Osteocyte (in vitro differentiated cells): ENCODE results near the gene VPS37C. TPM values are rescaled to one million over a fixed set of nuclear protein-coding genes. Genes with fewer than 3 reads are reported as not detected.

Experiments
- DNase-seq: peaks from one replicate; pipeline ENCODE4 v3.0.0; 2021; ENCODE audit warnings: mixed read lengths; ENCODE audit not compliant: unreplicated experiment; ENCODE audit errors: extremely low spot score
- H3K27ac Mint-ChIP-seq: one replicate; pipeline ENCODE4 v1.8.0; 2021; ENCODE audit warnings: mild to moderate bottlenecking, mixed read lengths; ENCODE audit not compliant: unreplicated experiment
- H3K27me3 Mint-ChIP-seq: one replicate; pipeline ENCODE4 v1.8.0; 2021; ENCODE audit warnings: mixed read lengths; ENCODE audit not compliant: unreplicated experiment
- H3K36me3 Mint-ChIP-seq: one replicate; pipeline ENCODE4 v1.8.0; 2021; ENCODE audit warnings: mixed read lengths; ENCODE audit not compliant: unreplicated experiment
- H3K4me1 Mint-ChIP-seq: one replicate; pipeline ENCODE4 v1.8.0; 2021; ENCODE audit warnings: mixed read lengths; ENCODE audit not compliant: unreplicated experiment
- H3K4me3 Mint-ChIP-seq: one replicate; pipeline ENCODE4 v1.8.0; 2021; ENCODE audit warnings: mild to moderate bottlenecking, moderate library complexity, mixed read lengths; ENCODE audit not compliant: unreplicated experiment
- H3K9me3 Mint-ChIP-seq: one replicate; pipeline ENCODE4 v1.8.0; 2021; ENCODE audit warnings: mixed read lengths; ENCODE audit not compliant: unreplicated experiment
- total RNA-seq: library from RNA; stranded (reverse); gene quantifications from 2 replicates; pipeline ENCODE4 v1.2.1, GENCODE V29; 2021
- TF ChIP-seq, protein P1 (sequence below): fragments of 200-600 bp; sonication (generic); IDR thresholded peaks from 2 replicates; pipeline ENCODE4 v1.5.0; 2021; ENCODE audit warnings: antibody characterized with exemption, mild to moderate bottlenecking, moderate library complexity

VPS37C gene
- total RNA-seq, 1 donor from 2014 or later: 21.2 TPM

DNA sequence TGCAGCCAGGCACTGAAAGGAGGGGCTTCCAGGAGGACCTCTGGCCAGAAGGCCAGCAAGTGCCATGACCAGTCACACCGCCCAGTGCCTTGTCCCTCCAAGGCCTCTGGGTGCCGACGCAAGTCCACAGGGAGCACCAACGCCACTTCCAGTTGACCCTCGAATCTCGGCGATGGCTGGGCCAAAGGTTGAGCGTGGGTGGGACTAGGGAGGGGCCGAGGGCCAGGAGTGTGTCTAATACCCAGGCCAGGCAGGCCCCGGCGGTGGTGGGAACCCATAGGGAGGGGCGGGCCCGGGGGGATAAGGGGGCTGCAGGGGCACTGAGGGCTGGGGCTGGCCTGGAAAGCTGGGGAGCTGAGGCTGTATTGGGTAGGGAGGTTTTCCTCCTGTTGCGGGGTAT is 29.6 kb downstream of the VPS37C start:
- Mint-ChIP-seq H3K4me1 (peaks cover 8% of the 10 kb centered on the region), H3K36me3 (peaks cover 6% of the 10 kb centered on the region), H3K4me3 (no peak overlapping the region), H3K9me3 (no peaks in the 10 kb centered on the region), H3K27ac (no peak overlapping the region), H3K27me3 (no peaks in the 10 kb centered on the region)
- TF ChIP-seq, protein P1, sequence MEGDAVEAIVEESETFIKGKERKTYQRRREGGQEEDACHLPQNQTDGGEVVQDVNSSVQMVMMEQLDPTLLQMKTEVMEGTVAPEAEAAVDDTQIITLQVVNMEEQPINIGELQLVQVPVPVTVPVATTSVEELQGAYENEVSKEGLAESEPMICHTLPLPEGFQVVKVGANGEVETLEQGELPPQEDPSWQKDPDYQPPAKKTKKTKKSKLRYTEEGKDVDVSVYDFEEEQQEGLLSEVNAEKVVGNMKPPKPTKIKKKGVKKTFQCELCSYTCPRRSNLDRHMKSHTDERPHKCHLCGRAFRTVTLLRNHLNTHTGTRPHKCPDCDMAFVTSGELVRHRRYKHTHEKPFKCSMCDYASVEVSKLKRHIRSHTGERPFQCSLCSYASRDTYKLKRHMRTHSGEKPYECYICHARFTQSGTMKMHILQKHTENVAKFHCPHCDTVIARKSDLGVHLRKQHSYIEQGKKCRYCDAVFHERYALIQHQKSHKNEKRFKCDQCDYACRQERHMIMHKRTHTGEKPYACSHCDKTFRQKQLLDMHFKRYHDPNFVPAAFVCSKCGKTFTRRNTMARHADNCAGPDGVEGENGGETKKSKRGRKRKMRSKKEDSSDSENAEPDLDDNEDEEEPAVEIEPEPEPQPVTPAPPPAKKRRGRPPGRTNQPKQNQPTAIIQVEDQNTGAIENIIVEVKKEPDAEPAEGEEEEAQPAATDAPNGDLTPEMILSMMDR: no peak
- no peak for DNase-seq

DNA sequence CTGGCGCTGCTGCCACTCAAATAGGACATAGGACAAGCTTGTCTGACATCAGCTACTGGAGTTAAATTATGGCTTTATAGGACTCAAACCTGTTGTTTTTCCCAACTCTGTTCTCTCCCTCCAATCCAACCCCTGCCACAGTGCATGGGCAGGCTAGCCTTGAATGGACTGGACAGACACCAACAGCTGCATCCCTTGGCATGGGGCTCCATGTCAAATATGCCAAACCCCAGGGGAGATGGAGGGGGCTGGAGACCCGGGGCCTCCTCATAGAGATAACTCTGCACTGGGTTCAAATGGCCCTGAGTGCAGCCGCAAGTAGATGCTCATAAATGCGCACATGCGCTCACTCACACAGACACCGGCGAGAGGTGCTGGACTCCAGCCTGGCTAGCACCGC is 30.0 kb downstream of the VPS37C start:
- DNase-seq: no peak
- H3K27me3 Mint-ChIP-seq: no peaks in the 10 kb centered on the region
- no peak overlapping the region for H3K27ac Mint-ChIP-seq
- TF ChIP-seq, protein P1: no peak
- H3K9me3 Mint-ChIP-seq: no peaks in the 10 kb centered on the region
- H3K4me1 Mint-ChIP-seq: peaks cover 8% of the 10 kb centered on the region
- no peak overlapping the region for H3K4me3 Mint-ChIP-seq
- H3K36me3 Mint-ChIP-seq: peaks cover 2% of the 10 kb centered on the region

DNA sequence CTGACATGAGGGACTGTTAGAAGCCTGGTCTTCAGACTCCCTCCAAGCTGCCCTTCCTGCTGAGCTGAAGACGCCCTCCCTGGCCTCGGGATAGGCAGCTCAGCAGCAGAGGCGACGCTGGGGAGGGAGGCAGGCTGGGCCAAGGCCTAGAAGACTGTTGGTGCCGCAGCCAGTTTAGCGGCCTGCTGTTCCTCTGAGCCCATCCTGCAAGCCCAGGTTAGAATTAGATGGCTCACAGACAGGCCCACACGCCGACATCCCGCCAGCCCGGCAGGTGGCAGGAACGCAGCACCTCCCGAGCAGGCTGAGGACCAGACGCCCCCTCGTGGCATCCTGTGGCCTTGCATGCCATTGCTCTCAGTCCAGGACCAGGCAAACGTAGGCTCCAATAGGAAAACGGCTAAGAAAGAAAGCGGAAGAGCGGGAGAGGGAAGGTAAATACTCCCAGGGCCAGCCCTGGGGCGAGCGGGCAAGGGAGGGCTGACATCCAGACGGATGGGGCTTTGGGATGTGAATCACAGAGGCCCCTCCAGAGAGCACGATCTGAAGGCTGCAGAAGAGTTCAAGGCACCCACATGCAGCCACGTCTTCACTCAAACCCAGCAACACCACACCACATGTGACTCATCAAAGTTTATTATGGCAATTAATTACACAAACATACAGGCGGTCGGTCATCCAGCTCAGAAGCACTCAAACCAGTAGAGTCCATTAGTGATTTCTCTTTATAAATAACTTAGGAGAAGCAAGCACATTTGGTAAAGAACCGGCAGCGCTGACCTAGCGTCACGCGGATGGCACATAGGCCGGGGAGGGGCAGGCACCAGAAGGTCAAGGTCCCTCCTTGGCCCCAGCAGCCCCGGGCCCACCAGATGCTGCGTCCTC is 31.3 kb downstream of the VPS37C start:
- peak; percentile 95 for DNase-seq
- peaks cover 8% of the 10 kb centered on the region for H3K4me1 Mint-ChIP-seq
- TF ChIP-seq, protein P1: peak; percentile 100
- peak overlapping the region; percentile 69 for H3K27ac Mint-ChIP-seq
- peak overlapping the region; percentile 27 for H3K4me3 Mint-ChIP-seq
- peaks cover 2% of the 10 kb centered on the region for H3K36me3 Mint-ChIP-seq
- no peaks in the 10 kb centered on the region for H3K9me3 Mint-ChIP-seq
- H3K27me3 Mint-ChIP-seq: no peaks in the 10 kb centered on the region

- no peak for DNase-seq
- Mint-ChIP-seq H3K4me3 (no peak overlapping the region), H3K4me1 (peaks cover 8% of the 10 kb centered on the region), H3K27me3 (no peaks in the 10 kb centered on the region), H3K36me3 (peaks cover 2% of the 10 kb centered on the region), H3K9me3 (no peaks in the 10 kb centered on the region), H3K27ac (no peak overlapping the region)
- TF ChIP-seq, protein P1: no peak
Observed at GRCh38 chr11:61128947-61129638, 32.1 kb downstream of the VPS37C start.

- Mint-ChIP-seq H3K4me1 (peaks cover 8% of the 10 kb centered on the region), H3K9me3 (no peaks in the 10 kb centered on the region), H3K27me3 (no peaks in the 10 kb centered on the region), H3K36me3 (peaks cover under 1% of the 10 kb centered on the region), H3K4me3 (no peak overlapping the region), H3K27ac (no peak overlapping the region)
- DNase-seq: no peak
- TF ChIP-seq, protein P1: no peak
Observed at GRCh38 chr11:61127991-61128390, 33.2 kb downstream of the VPS37C start.
